Stimulated activated CD4-positive, alpha-beta T cell treated with anti-CD3 and anti-CD28 coated beads, Interleukin-15, amount 100 ng/mL, for 1 hour (primary cell): ENCODE data around the gene GDF3.

Experiments used
- DNase-seq, 2 donors: peaks; one replicate each; pipeline ENCODE4 v3.0.0-alpha.2; 2020; ENCODE audit warnings: low read depth in 1 of 2, low spot score in 1 of 2

The GDF3 gene

DNA sequence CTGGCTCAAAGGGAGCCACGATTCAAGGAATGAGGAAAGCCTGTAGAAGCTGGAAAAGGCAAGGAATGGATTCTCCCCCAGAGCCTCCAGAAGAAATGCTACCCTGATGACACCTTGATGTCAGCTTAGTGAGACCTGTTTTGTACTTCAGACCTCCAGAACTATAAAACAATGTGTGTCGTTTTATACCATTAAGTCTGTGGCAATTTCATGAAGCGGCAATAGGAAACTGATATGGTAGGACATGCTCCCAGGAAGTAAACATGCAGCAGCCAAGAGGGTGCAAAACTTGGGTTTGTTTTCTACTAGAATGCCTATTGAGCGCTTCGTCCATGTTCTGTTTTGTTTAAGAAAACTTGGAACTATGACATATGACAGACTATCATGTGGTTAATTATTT is 27.4 kb downstream of the GDF3 start:
- no peak for DNase-seq

- no peak for DNase-seq
Measured at GRCh38 chr12:7667125-7667524, 28.4 kb downstream of the GDF3 start.

DNA sequence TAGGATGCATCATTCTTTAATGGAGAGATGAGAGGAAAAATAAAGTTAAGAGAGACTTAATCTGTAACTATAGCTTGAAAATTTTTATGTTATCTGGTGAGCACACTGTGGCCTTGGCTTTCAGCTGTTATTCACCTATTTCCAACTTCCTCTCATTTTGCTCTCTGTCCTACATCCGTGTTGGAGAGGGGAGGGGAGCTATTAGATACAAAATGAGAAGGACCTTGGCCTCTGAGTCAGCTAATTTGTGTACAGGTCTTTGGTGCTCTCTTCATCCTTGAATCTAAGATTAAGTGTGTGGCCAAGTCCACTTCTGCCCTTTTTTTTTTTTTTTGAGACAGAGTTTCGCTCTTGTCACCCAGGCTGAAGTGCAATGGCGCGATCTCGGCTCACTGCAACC is 29.0 kb downstream of the GDF3 start:
- DNase-seq: no peak

DNA sequence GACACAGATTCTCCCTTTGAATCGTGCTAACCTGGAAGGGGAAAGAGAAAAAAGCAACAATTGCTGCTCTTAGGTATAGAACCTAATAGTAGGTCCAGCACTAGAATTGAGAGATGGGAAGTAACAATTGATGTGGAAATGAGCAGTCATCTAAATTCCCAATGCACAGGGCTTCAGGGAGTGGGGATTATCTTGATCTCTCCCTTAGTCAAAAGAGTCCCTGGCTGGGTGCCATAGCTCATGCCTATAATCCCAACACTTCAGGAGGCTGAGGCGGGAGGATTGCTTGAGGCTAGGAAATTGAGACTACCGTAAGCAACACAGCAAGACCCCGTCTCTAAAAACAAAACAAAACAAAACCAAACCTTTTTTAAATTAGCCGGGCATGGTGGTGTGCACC is 33.8 kb downstream of the GDF3 start:
- no peak for DNase-seq

- no peak for DNase-seq
Measured at GRCh38 chr12:7656121-7656520, 39.5 kb downstream of the GDF3 start.

GRCh38 chr12:7650091-7650490 is 45.5 kb downstream of the GDF3 start:
- no peak for DNase-seq

DNA sequence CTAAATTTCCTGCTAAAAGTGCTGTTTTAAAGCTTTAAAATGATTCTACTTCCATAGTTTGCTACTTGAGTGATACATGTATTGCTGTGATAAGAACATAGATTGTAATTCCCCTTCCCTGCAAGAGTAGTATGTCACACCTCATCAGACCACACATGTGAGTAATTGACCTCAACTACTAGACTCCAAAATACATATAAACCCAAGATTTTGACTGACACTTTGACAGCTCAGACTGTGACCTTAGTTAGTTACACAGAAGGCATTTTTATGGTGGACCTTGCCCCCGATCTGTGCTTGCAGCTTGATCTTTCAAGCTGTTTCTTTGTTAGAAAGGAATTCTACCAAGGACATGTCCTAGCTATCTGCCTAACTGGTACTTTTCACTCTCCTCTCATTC is 48.5 kb downstream of the GDF3 start:
- no peak for DNase-seq

DNA sequence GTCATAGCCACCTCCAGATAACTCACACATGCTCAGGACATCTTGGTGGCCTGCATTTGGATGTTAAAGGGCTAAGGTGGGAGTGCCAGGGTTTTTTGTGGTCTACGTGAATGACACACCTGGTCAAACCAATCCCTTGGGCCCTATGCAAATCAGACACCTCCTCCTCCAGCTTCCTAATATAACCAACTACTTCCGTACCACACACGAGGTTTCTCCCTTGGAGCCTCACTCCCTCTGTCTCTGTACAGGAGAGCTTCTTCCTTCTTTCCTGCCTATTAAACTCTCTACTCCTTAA is 49.4 kb downstream of the GDF3 start:
- no peak for DNase-seq

DNA sequence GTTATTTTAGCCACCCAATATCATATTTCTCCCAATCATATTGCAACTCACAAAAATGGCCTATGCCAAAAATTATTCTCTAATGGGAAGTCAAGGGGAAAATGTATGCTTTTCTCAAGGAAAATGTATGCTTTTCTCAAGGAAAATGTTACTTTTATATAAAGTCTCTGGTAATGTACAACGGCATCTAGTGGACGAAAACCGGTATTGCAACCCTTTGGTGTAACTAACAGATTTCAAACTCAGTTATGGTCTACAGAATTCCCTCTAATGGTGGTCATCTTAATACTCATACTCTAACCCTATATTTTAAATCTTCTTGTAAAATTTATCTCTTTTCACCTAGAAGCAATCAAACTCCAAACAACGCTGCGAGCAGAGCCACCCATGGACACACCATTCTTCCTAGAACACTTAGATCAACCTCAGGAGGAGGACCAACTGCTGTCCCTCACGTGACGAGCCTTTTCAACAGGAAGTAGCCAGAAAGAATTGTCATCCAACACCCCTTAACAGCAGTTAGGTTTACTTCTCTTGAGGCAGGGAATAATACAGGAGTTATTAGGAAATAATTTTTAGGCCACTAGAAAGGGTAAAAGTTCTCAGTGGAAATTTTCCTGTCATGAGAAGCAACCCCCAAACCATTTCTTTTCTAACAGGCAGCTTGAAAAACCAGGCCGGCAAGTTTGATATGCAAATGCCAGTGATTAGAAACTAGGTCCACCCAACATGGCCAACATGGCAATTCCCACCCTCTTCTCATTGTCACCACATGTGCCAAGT is 50.0 kb downstream of the GDF3 start:
- DNase-seq: no peak

DNA sequence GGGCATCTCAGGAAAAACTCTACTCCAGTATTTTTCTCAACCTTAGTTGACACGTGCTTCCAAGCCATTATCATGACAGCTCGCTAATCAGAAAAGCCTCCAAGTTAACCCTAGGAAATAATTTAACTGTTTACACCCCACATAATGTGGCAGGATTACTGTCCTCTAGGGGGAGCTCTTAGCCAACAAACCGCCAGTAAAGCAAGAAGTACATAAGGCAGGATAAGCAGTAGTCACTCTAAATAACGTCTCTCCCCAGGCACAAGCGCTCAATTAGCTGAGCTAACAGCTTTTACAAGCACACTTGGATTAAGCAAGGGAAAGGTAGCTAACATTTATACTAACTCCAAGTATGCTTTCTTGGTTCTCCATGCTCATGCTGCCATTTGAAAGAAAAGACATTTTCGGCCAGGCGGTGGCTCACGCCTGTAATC is 52.7 kb downstream of the GDF3 start:
- DNase-seq: no peak

DNA sequence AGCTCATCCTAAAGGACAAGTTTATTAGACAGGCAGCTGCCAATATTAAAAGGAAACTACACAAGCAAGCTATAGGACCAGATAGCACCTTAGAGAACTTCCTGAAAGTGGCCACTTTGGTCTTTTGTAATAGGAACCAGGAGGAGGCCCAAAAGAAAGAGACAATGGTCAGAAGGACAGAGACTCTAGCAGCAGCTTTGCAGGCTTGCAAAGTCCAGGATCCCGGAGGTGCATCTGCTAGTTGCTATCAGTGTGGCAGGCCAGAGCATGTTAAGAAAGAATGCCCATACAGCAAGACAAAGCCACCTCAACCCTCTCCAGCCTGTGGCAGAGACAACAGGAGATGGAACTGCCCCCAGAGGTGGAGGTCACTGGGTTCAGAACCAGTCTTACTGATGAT is 53.3 kb downstream of the GDF3 start:
- DNase-seq: no peak

DNA sequence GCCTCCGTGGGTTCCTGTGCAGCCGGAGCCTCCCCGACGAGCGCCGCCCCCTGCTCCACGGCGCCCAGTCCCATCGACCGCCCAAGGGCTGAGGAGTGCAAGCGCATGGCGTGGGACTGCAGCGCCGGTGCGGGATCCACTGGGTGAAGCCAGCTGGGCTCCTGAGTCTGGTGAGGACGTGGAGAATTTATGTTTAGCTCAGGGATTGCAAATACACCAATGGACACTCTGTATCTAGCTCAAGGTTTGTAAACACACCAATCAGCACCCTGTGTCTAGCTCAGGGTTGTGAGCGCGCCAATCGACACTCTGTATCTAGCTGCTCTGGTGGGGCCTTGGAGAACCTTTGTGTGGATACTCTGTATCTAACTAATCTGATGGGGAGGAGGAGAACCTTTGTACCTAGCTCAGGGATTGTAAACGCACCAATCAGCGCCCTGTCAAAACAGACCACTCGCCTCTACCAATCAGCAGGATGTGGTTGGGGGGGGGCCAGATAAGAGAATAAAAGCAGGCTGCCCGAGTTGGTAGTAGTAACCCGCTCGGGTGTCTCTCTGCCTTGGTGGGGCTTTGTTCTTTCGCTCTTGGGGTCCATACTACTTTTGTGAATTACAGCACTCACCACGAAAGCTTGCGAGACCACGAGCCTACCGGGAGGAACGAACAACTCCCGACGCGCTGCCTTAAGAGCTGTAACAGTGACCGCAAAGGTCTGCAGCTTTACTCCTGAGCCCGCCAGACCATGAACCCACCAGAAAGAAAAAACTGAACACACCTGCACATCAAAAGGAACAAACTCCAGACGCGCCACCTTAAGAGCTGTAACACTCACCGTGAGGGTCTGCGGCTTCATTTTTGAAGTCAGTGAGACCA is 55.2 kb downstream of the GDF3 start:
- DNase-seq: peak; percentile 12 to 18
